Tibial nerve (tissue), 4 donors: Measurements from ENCODE around the gene KCNC2. TPM values are rescaled to one million over a fixed set of nuclear protein-coding genes. Genes with fewer than 3 reads are reported as not detected.

Experiments used
- DNase-seq, 2 donors: peaks; one replicate each; pipeline ENCODE4 v3.0.0-alpha.2; 2019; ENCODE audit warnings: low spot score in 2 of 2
- H3K27ac ChIP-seq, 4 donors: fragments of 200-600 bp; sonication (generic) in 3 of 4; one replicate each; pipeline ENCODE4 v1.5.1; 2017 to 2019; ENCODE audit warnings: mild to moderate bottlenecking in 1 of 4
- H3K27me3 ChIP-seq, 2 donors: fragments of 200-600 bp; sonication (generic) in 1 of 2; one replicate each; pipeline versions ENCODE4 v1.5.1 to v1.6.0; 2017 to 2019
- H3K36me3 ChIP-seq, 3 donors: fragments of 200-600 bp; sonication (generic); one replicate each; pipeline ENCODE4 v1.5.1; 2018 to 2019
- H3K4me1 ChIP-seq, 4 donors: fragments of 200-600 bp; sonication (generic) in 3 of 4; one replicate each; pipeline ENCODE4 v1.5.1; 2017 to 2019
- H3K4me3 ChIP-seq, 4 donors: fragments of 200-600 bp; sonication (generic) in 3 of 4; one replicate each; pipeline ENCODE4 v1.5.1; 2017 to 2019; ENCODE audit warnings: mild to moderate bottlenecking in 1 of 4, moderate library complexity in 1 of 4
- H3K9me3 ChIP-seq, 4 donors: fragments of 200-600 bp; sonication (generic) in 3 of 4; one replicate each; pipeline ENCODE4 v1.5.1; 2017 to 2019
- EP300 ChIP-seq, 2 donors: sonication (generic); formaldehyde crosslinking; IDR thresholded peaks; one replicate each; pipeline ENCODE4 v1.6.1; 2017; ENCODE audit warnings: antibody characterized with exemption in 2 of 2, mild to moderate bottlenecking in 1 of 2
- POLR2A ChIP-seq, 2 donors: fragments of 450-650 bp; IDR thresholded peaks; one replicate each; pipeline ENCODE4 v1.6.1; 2017; ENCODE audit warnings: antibody characterized with exemption in 2 of 2, mild to moderate bottlenecking in 2 of 2, moderate library complexity in 2 of 2
- WGBS, 2 donors: methylation state at CpG; one replicate each; pipeline ENCODE4 v1.1.5; 2018; 5-methylcytosine and 5-hydroxymethylcytosine counted together
- total RNA-seq, 4 donors: library from RNA; depleted of rRNA; stranded (reverse); fragments of >200 nt; gene quantifications; one replicate each; pipeline ENCODE4 v1.1.0, GENCODE V29; 2016
- TF ChIP-seq, protein P1 (sequence below), 5 experiments: fragments of 200-600 bp in 3 of 5; fragments of 450-650 bp in 2 of 5; sonication (generic) in 3 of 5; IDR thresholded peaks; one replicate each; pipeline ENCODE4 v1.5.1; 2016 to 2019; ENCODE audit warnings: antibody characterized with exemption in 5 of 5, mild to moderate bottlenecking in 3 of 5, moderate library complexity in 2 of 5

KCNC2 gene
- 1 to 10 TPM in 1 of 4 donors, under 1 TPM in 1, not detected in 2; 0.30 to 1.5 TPM for total RNA-seq

DNA sequence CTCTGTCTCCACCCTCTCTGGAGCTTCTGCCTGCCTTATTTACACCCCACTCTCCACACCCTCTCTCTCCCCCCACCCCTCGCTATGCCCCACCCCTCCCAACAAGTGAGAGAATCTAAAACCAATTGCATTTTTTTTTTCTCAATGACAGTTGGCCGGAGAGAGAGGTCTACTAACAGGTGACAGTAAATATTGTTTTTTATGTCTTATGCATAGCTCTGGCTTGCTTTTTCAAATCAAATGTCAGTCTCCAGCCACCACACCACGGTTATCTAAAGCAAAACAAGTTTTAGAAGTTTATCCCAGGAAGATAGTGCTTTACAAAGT lies at the start of gene KCNC2:
KCNC2 (minus strand) TSS at position 28 of the 327 bp plus-strand sequence.
- 42 to 49% methylated on average over 3 of the region's 3 CpGs for WGBS, 2 donors
- Histone ChIP-seq H3K27ac (no peak within 1 kb of the TSS), H3K4me1 (peaks cover 0 to 19% (median 0%) of the 10 kb centered on the region in 4 donors), H3K36me3 (no peaks in the 10 kb centered on the region), H3K4me3 (no peak within 1 kb of the TSS), H3K9me3 (no peaks in the 10 kb centered on the region), H3K27me3 (peaks cover 0 to 42% of the 10 kb centered on the region in 2 donors)
- DNase-seq, result no peak
- TF ChIP-seq EP300 (IDR thresholded peaks at IDR 0.05) (no peak), POLR2A (IDR thresholded peaks at IDR 0.05) (no peak)
- TF ChIP-seq, protein P1, sequence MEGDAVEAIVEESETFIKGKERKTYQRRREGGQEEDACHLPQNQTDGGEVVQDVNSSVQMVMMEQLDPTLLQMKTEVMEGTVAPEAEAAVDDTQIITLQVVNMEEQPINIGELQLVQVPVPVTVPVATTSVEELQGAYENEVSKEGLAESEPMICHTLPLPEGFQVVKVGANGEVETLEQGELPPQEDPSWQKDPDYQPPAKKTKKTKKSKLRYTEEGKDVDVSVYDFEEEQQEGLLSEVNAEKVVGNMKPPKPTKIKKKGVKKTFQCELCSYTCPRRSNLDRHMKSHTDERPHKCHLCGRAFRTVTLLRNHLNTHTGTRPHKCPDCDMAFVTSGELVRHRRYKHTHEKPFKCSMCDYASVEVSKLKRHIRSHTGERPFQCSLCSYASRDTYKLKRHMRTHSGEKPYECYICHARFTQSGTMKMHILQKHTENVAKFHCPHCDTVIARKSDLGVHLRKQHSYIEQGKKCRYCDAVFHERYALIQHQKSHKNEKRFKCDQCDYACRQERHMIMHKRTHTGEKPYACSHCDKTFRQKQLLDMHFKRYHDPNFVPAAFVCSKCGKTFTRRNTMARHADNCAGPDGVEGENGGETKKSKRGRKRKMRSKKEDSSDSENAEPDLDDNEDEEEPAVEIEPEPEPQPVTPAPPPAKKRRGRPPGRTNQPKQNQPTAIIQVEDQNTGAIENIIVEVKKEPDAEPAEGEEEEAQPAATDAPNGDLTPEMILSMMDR (IDR thresholded peaks at IDR 0.05), result no peak

DNA sequence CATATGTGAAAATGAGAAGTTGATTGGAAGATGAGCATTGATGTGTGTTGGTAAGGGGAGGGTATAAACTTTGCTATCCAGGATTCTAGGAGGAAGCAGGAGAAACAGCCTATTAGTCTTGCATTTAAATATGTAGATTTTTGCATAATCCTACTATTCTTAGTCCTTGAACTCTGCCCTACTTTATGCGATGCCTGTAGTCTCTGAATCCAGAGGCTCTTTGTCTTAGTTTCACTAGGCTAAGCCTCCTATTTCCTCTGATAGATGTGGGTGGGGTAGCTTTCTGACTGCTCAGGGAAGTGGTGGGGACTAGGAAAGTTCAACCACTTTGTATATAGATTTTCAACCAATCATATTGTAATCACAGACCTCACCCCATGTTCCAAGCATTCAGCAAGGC lies 49.5 kb upstream of the KCNC2 start:
- 40 to 50% methylated on average over 1 of the region's 1 CpG for WGBS, 2 donors
- DNase-seq, result no peak

DNA sequence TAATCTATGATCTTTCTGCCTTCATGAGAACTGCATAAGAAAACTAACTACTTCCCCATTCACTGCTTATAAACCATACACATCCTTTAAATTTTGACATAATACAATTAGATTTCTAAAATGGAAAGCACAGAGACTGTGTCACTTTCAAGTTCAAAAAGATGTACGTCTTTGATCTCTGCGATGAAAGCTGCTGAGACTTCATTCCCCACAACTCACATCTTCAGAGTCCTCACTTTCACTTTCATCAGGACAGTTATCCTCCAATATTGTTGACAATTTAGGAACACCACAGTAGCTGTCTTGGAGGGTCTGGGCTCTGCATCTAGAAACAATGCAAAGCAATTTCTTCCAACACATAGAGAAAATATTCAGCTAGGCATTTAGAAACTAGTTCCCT lies 47.9 kb upstream of the KCNC2 start:
- TF ChIP-seq, protein P1 (IDR thresholded peaks at IDR 0.05), result no peak
- TF ChIP-seq EP300 (IDR thresholded peaks at IDR 0.05), result no peak
- no peak for TF ChIP-seq POLR2A (IDR thresholded peaks at IDR 0.05)
- WGBS, 2 donors, result 74 to 87% methylated on average over 2 of the region's 2 CpGs
- H3K4me1 ChIP-seq, result no peaks in the 10 kb centered on the region
- DNase-seq, result no peak
- no peaks in the 10 kb centered on the region for H3K36me3 ChIP-seq
- H3K27ac ChIP-seq, result no peak overlapping the region
- no peaks in the 10 kb centered on the region for H3K9me3 ChIP-seq
- no peaks in the 10 kb centered on the region for H3K27me3 ChIP-seq
- no peak overlapping the region for H3K4me3 ChIP-seq

More for the DNA sequence above, 49.5 kb upstream of the KCNC2 start:
- Histone ChIP-seq H3K9me3 (no peaks in the 10 kb centered on the region), H3K27ac (no peak overlapping the region), H3K4me3 (no peak overlapping the region), H3K4me1 (no peaks in the 10 kb centered on the region), H3K36me3 (no peaks in the 10 kb centered on the region), H3K27me3 (no peaks in the 10 kb centered on the region)
- TF ChIP-seq, protein P1 (IDR thresholded peaks at IDR 0.05), result no peak
- TF ChIP-seq EP300 (IDR thresholded peaks at IDR 0.05) (no peak), POLR2A (IDR thresholded peaks at IDR 0.05) (no peak)

DNA sequence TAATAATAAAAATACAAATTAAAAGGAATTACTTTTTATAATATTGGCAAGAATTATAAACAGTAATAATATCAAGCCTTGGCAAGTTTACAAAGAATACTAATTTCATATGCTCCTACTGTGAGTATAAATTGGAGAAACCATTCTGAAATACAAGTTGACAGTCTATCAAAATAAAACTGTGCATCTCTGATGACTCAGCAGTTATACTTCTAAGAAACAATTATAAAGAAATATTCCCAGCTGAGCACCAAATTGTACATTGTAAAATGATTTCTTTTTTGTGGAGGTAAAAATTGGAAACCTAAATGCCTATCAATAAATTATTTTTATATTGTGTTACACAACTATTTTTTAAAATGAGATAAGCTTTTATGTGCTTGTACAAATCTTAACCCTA lies 35.5 kb upstream of the KCNC2 start:
- Histone ChIP-seq H3K4me1 (no peaks in the 10 kb centered on the region), H3K9me3 (peaks cover 0 to 11% (median 0%) of the 10 kb centered on the region in 4 donors), H3K27ac (no peak overlapping the region), H3K27me3 (no peaks in the 10 kb centered on the region), H3K36me3 (no peaks in the 10 kb centered on the region), H3K4me3 (no peak overlapping the region)
- TF ChIP-seq, protein P1 (IDR thresholded peaks at IDR 0.05), result no peak
- TF ChIP-seq POLR2A (IDR thresholded peaks at IDR 0.05), result no peak
- no peak for TF ChIP-seq EP300 (IDR thresholded peaks at IDR 0.05)
- DNase-seq, result no peak

DNA sequence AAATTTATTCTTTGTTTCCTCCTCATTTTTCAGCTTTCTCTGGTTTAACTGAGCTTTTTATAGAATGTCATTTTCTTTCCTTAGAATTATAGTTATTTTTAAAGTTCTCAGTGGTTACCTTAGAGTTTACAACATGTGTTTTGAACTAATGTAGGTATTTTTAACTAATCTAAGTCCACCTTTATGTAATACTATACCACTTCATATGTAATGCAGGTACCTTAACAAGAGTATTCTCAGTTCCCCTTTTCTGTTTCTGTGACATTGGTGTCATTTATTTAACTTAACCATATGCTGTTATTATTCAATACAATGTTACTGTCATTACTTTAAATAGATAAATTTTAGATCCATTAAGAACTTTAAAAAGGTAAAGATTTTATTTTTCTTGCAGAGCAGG lies 30.3 kb upstream of the KCNC2 start:
- Histone ChIP-seq H3K9me3 (peaks cover 0 to 16% (median 0%) of the 10 kb centered on the region in 4 donors), H3K4me3 (no peak overlapping the region), H3K36me3 (no peaks in the 10 kb centered on the region), H3K27me3 (no peaks in the 10 kb centered on the region), H3K27ac (no peak overlapping the region), H3K4me1 (no peaks in the 10 kb centered on the region)
- TF ChIP-seq EP300 (IDR thresholded peaks at IDR 0.05), result no peak
- TF ChIP-seq, protein P1 (IDR thresholded peaks at IDR 0.05), result no peak
- no peak for TF ChIP-seq POLR2A (IDR thresholded peaks at IDR 0.05)
- no peak for DNase-seq
